Activated CD4-positive, alpha-beta T cell treated with anti-CD3 and anti-CD28 coated beads for 36 hours (primary cell): ENCODE measurements around the gene STAT3. TPM values are rescaled to one million over a fixed set of nuclear protein-coding genes. Genes with fewer than 3 reads are reported as not detected.

Source experiments
- ATAC-seq: fragments of 200-7000 bp; cut with Tn5 transposase; one replicate; pipeline ENCODE4 v1.10.0; 2021; ENCODE audit warnings: mild to moderate bottlenecking, moderate library complexity
- CTCF ChIA-PET: fragments of 350-600 bp; sonication (Branson Sonifier 250); formaldehyde crosslinking; loops from one replicate; lab custom pipeline; 2021; ENCODE audit warnings: antibody characterized with exemption; lab: Charles Lee
- POLR2A ChIA-PET: fragments of 350-600 bp; sonication (Branson Sonifier 250); formaldehyde crosslinking; loops from one replicate; lab custom pipeline; 2021; ENCODE audit warnings: antibody characterized with exemption, inconsistent platforms; lab: Charles Lee
- DNase-seq: peaks from one replicate; pipeline ENCODE4 v3.0.0-alpha.2; 2020
- H3K27ac Mint-ChIP-seq: one replicate; pipeline ENCODE4 v1.8.0; 2021; ENCODE audit warnings: mixed read lengths
- H3K27me3 Mint-ChIP-seq: one replicate; pipeline ENCODE4 v1.8.0; 2021; ENCODE audit warnings: mixed read lengths
- H3K36me3 Mint-ChIP-seq: one replicate; pipeline ENCODE4 v1.8.0; 2021; ENCODE audit warnings: low read depth, mixed read lengths
- H3K4me1 Mint-ChIP-seq: one replicate; pipeline ENCODE4 v1.8.0; 2021; ENCODE audit warnings: mixed read lengths
- H3K4me3 Mint-ChIP-seq: one replicate; pipeline ENCODE4 v1.8.0; 2021; ENCODE audit warnings: mild to moderate bottlenecking, moderate library complexity, mixed read lengths
- H3K9me3 Mint-ChIP-seq: one replicate; pipeline ENCODE4 v1.8.0; 2021; ENCODE audit warnings: low read depth, mixed read lengths
- intact Hi-C, 2 experiments: fragments of 100-400 bp; cut with DNase I in 1 of 2; cut with micrococcal nuclease in 1 of 2; formaldehyde crosslinking; loops; one replicate each; pipeline versions ENCODE4 v1.14.2 to v1.15.1; 2022 to 2024; cut with DNase I, micrococcal nuclease
- total RNA-seq, 2 experiments: library from RNA; stranded (reverse); gene quantifications; one replicate each; pipeline ENCODE4 v1.2.3, GENCODE V29; 2021

STAT3 gene
- total RNA-seq, 2 experiments from 2014 or later: 332 to 345 TPM

DNA sequence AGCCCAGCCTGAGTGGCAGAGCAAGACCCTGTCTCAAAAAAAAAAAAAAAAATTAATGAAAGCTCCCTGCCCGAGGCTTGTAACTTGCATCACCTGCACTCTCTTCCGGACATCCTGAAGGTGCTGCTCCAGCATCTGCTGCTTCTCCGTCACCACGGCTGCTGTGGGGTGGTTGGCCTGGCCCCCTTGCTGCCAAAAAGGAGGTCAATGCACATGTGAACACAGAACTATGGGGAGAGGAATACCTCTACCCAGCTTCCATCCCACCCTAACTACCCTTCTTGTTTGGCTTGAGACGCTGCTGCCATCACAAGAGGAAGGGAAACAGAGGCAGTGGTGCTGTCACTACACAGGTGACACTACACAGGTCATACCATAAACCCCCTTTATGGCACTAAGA is 49.0 kb downstream of the STAT3 start:
- Mint-ChIP-seq H3K27ac (peak overlapping the region; percentile 89), H3K4me3 (peak overlapping the region; percentile 55), H3K36me3 (peaks cover 72% of the 10 kb centered on the region), H3K4me1 (peaks cover 86% of the 10 kb centered on the region), H3K9me3 (no peaks in the 10 kb centered on the region), H3K27me3 (no peaks in the 10 kb centered on the region)
- ChIA-PET CTCF (interaction anchor here (0.7 to 2.9 kb wide), 2 partner anchors 32 to 50 kb away, joined by 3 to 25 read pairs; partner anchors contain the start of gene STAT3), POLR2A (interaction anchor here (2.6 kb wide), 1 partner anchor 49 kb away, joined by 38 read pairs; the partner anchor contains the start of gene STAT3)
- ATAC-seq: no peak
- no peak for DNase-seq
- intact Hi-C loops: no loop called here

DNA sequence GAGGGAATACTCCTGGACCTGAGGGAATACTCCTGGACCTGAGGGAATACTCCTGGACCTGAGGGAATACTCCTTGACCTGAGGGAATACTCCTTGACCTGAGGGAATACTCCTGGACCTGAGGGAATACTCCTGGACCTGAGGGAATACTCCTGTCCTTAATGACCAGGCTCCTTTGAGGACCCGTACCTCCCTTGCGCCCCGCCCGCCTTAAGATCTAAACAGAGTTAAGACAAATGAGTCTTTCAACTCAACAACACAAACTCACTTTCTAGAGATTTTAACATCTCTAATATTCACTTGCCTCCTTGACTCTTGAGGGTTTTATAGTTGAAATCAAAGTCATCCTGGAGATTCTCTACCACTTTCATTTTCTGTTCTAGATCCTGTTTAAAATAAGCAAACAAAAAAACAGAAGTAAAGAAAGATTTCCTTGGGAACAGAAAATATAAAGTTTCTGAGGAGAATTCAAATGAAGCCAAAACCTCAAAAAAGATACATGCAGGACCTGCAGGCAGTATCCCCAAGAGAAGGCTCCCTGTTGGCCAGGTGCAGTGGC is 49.7 kb downstream of the STAT3 start:
- H3K27ac Mint-ChIP-seq: peak overlapping the region; percentile 96
- ChIA-PET CTCF (interaction anchor here (0.7 kb wide), 1 partner anchor 32 kb away, joined by 3 read pairs; no protein-coding TSS in a partner anchor), POLR2A (no interaction called here)
- H3K9me3 Mint-ChIP-seq: no peaks in the 10 kb centered on the region
- peak overlapping the region; percentile 55 for H3K4me3 Mint-ChIP-seq
- no peak for ATAC-seq
- intact Hi-C loops: no loop called here
- H3K4me1 Mint-ChIP-seq: peaks cover 86% of the 10 kb centered on the region
- H3K27me3 Mint-ChIP-seq: no peaks in the 10 kb centered on the region
- peaks cover 70% of the 10 kb centered on the region for H3K36me3 Mint-ChIP-seq
- DNase-seq: peak; percentile 55

DNA sequence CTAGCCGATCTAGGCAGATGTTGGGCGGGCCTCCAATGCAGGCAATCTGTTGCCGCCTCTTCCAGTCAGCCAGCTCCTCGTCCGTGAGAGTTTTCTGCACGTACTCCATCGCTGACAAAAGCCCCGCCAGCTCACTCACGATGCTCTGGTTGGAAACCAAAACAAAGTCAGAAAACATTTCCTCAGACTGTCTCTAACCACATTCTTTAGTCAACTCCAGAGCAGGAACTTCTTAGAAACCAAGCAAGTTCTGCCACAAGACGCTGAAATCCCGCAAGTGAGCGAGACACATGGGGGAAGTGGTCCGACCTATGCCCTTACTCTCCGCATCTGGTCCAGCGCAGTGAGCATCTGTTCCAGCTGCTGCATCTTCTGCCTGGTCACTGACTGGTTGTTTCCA is 50.8 kb downstream of the STAT3 start:
- Mint-ChIP-seq H3K4me3 (peak overlapping the region; percentile 53), H3K9me3 (no peaks in the 10 kb centered on the region), H3K4me1 (peaks cover 86% of the 10 kb centered on the region), H3K36me3 (peaks cover 70% of the 10 kb centered on the region), H3K27me3 (no peaks in the 10 kb centered on the region), H3K27ac (peak overlapping the region; percentile 94)
- intact Hi-C loops: loop anchor here (1.0 to 2.0 kb wide), 7 partner anchors 12 to 320 kb away; partner anchors contain the start of genes DNAJC7 (in 1 of the 2) and STAT3 (in 1 of the 2)
- ChIA-PET POLR2A (interaction anchor here (0.6 to 1.7 kb wide), 10 partner anchors 24 to 108 kb away, joined by 3 to 26 read pairs (median 4); partner anchors contain the start of gene STAT3), CTCF (interaction anchor here (0.8 to 3.0 kb wide), 8 partner anchors 9 to 1857 kb away, joined by 3 to 11 read pairs (median 4); partner anchors contain the start of gene STAT3)
- DNase-seq (peak; percentile 93), ATAC-seq (peak; percentile 60)

DNA sequence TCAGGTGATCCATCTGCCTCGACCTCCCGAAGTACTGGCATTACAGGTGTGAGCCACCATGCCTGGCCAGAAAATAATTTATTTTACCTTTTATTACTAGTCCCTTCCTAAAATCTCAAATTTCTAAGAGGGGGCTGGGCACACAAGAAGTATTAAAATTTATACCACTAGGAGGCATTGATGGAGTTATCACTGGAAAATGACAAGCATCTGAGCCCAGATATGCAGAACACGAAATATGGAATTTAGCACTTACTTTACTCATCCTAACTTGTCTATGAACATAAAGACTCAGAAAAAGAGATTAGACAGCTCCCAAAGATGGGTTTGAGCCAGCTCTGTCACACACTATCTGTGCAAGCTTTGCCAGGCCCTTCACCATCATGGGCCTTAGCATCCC is 53.6 kb downstream of the STAT3 start:
- ChIA-PET POLR2A (no interaction called here), CTCF (interaction anchor here (1.4 to 4.2 kb wide), 8 partner anchors 11 to 112 kb away, joined by 4 to 31 read pairs (median 10); partner anchors contain the start of gene STAT3)
- Mint-ChIP-seq H3K27ac (peak overlapping the region; percentile 84), H3K4me1 (peaks cover 59% of the 10 kb centered on the region), H3K27me3 (no peaks in the 10 kb centered on the region), H3K4me3 (no peak overlapping the region), H3K9me3 (no peaks in the 10 kb centered on the region), H3K36me3 (peaks cover 73% of the 10 kb centered on the region)
- intact Hi-C loops: no loop called here
- DNase-seq (no peak), ATAC-seq (no peak)

DNA sequence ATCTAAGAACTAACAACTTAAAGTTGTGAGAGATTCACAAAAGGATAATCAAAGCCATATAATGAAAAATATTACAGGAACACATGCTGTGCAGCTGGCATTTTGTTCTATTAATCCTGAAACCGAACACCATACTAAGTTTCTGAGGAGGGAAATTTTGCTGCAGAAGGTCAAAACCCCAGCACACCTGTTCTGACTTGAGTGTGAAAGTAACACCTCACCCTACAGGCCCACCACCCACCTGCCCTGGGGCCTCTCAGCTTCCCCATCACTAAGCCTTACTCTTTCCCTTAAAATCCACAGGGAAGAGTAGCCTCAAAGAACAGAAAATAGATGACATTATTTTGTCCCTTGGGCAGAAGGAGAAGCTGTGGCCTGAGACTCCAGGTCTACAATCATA is 55.2 kb downstream of the STAT3 start:
- DNase-seq (peak; percentile 73), ATAC-seq (peak; percentile 55)
- H3K27me3 Mint-ChIP-seq: no peaks in the 10 kb centered on the region
- CTCF ChIA-PET: interaction anchor here (0.7 to 4.2 kb wide), 8 partner anchors 9 to 119 kb away, joined by 3 to 31 read pairs (median 4); no protein-coding TSS in a partner anchor
- H3K27ac Mint-ChIP-seq: peak overlapping the region; percentile 86
- peaks cover 76% of the 10 kb centered on the region for H3K36me3 Mint-ChIP-seq
- peak overlapping the region; percentile 41 for H3K4me3 Mint-ChIP-seq
- peaks cover 46% of the 10 kb centered on the region for H3K4me1 Mint-ChIP-seq
- POLR2A ChIA-PET: interaction anchor here (0.7 to 2.0 kb wide), 3 partner anchors 10 to 61 kb away, joined by 6 to 11 read pairs (median 8); partner anchors contain the start of gene STAT3
- intact Hi-C loops: loop anchor here in 1 of 2 experiments (1.0 kb wide), 2 partner anchors 9 to 10 kb away; no protein-coding TSS in a partner anchor
- H3K9me3 Mint-ChIP-seq: no peaks in the 10 kb centered on the region

DNA sequence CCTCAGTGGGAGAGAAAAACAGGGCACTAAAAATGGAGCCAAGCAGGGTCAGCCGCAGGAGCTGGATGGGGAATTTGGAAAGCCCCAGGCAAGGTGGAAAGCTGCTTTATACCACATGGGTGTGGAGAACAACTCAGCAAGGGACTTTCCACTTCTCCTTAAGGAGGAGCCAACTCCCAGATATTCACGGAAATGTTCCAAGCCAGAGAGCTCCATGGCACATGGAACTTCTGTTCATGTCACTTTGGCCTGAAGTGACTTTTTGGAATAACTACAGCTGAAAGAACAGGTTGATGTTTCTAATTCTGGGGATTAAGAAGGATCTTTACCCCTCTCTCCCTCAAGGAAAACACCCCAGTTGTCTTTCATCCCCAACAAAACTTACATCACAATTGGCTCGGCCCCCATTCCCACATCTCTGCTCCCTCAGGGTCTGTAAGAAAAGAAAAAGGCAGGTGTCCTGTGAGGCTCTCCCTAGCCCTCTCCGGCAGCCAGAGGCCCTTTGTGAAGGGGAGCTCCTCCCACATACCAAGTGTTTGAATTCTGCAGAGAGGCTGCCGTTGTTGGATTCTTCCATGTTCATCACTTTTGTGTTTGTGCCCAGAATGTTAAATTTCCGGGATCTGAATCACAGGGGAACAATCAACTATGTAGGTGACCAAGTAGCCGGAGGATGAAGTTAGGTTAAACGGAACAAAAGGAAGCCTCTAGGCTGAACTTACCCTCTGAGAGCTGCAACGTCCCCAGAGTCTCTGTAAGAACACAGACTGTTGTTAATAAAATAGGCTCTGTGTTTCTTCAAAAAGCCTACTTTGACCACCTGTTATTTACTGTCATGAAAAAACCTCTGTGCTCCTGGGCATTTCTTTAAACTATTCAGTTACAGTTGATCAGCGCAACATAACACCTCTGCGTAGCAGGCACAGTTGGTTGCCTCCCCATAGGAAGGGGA is 58.9 kb downstream of the STAT3 start:
- no peaks in the 10 kb centered on the region for H3K9me3 Mint-ChIP-seq
- H3K4me1 Mint-ChIP-seq: peaks cover 17% of the 10 kb centered on the region
- no peak overlapping the region for H3K4me3 Mint-ChIP-seq
- intact Hi-C loops: no loop called here
- no peak for DNase-seq
- peaks cover 75% of the 10 kb centered on the region for H3K36me3 Mint-ChIP-seq
- H3K27me3 Mint-ChIP-seq: no peaks in the 10 kb centered on the region
- ATAC-seq: no peak
- ChIA-PET POLR2A (interaction anchor here (0.7 kb wide), 1 partner anchor 14 kb away, joined by 3 read pairs; no protein-coding TSS in a partner anchor), CTCF (interaction anchor here (1.2 to 10.3 kb wide), 4 partner anchors 13 to 76 kb away, joined by 3 to 228 read pairs (median 5); no protein-coding TSS in a partner anchor)
- H3K27ac Mint-ChIP-seq: peak overlapping the region; percentile 44

DNA sequence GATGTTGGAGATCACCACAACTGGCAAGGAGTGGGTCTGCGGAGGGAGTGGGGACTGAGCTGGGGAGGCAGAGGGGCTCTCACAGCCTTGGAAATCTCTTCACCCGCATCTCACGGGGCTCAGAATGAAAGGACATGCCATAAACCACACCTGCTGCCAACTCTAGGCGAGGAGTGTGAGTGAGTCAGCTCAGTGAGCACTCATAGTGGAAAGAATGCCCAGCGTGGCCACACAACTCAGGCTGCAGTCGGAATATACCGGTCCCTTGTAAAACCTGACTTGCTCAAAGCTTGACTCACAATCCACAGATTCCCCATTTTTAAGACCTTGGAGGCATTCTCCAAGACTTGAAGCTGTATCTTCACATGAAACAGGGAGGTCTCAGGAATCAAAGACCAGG is 63.2 kb downstream of the STAT3 start:
- ATAC-seq: no peak

DNA sequence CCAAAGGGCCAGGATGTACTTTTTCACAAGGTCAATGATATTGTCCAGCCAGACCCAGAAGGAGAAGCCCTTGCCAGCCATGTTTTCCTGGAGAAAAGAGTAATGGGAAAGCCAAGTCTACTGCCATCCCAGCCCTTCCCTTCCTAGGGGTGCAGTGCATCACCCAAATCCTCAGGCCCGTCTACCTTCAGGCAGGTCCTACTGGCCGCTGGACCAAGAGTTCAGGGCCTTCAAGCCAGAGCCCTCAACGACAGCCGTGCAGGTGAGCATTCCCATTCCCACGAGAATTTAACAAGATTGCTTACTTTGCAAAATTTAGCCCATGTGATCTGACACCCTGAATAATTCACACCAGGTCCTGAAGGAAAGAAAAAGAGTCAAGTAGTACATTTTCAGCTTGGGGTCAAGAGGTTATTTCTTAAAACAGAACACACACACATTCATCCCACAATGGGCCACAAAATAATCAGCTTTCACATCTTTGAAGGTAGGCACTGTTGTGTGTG is 64.9 kb downstream of the STAT3 start:
- Mint-ChIP-seq H3K9me3 (no peaks in the 10 kb centered on the region), H3K27me3 (no peaks in the 10 kb centered on the region), H3K36me3 (peaks cover 79% of the 10 kb centered on the region), H3K27ac (peak overlapping the region; percentile 63), H3K4me3 (peak overlapping the region; percentile 37), H3K4me1 (peaks cover 45% of the 10 kb centered on the region)
- ATAC-seq (no peak), DNase-seq (no peak)
- ChIA-PET CTCF (interaction anchor here (0.6 to 10.3 kb wide), 18 partner anchors 10 to 194 kb away, joined by 3 to 228 read pairs (median 8); partner anchors contain the start of genes CAVIN1 and STAT3), POLR2A (interaction anchor here (1.1 kb wide), 1 partner anchor 17 kb away, joined by 3 read pairs; no protein-coding TSS in a partner anchor)
- intact Hi-C loops: loop anchor here in 1 of 2 experiments (1.0 to 5.0 kb wide), 4 partner anchors 10 to 194 kb away; partner anchors contain the start of gene STAT3

More for the DNA sequence above, 63.2 kb downstream of the STAT3 start:
- H3K27ac Mint-ChIP-seq: no peak overlapping the region
- H3K4me1 Mint-ChIP-seq: peaks cover 35% of the 10 kb centered on the region
- H3K4me3 Mint-ChIP-seq: no peak overlapping the region
- intact Hi-C loops: no loop called here
- ChIA-PET CTCF (interaction anchor here (0.9 to 10.3 kb wide), 6 partner anchors 11 to 102 kb away, joined by 3 to 228 read pairs (median 5); no protein-coding TSS in a partner anchor), POLR2A (interaction anchor here (0.6 to 1.0 kb wide), 2 partner anchors 60 to 209 kb away, joined by 3 to 5 read pairs; no protein-coding TSS in a partner anchor)
- DNase-seq: peak; percentile 44
- H3K9me3 Mint-ChIP-seq: no peaks in the 10 kb centered on the region
- peaks cover 80% of the 10 kb centered on the region for H3K36me3 Mint-ChIP-seq
- H3K27me3 Mint-ChIP-seq: no peaks in the 10 kb centered on the region

DNA sequence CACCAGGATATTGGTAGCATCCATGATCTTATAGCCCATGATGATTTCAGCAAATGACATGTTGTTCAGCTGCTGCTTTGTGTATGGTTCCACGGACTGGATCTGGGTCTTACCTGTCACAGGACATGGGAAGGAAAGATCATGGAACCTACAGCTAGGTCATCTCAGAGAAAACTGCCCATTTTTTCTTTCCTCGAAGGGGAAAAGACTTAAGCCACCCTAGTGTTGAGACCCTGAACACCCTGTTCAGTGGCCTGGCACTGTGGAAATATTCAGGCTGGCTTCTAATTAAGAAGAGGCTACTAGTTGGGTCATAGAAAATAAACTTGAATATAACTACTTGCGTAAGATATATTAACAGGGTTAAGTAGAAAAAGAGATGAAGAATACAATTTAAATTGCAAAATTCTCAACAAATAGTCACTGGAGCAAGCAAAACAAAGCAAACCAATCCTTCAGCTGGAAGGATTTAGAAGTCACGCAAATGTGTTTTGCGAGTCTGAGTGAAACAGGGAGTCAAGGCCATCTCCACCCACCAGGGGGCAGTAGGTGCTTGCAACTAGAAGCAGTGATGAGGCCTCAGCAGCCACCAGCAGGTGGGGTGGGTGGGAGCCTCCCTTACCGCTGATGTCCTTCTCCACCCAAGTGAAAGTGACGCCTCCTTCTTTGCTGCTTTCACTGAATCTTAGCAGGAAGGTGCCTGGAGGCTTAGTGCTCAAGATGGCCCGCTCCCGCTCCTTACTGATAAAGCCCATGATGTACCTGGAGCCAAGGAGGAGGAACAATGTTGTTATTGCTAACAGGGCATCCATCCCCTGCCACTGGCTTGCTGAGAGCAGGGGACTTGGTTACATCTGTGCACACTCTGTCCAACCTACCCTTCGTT is 65.6 kb downstream of the STAT3 start:
- ChIA-PET CTCF (interaction anchor here (0.6 to 10.3 kb wide), 30 partner anchors 10 to 207 kb away, joined by 3 to 228 read pairs (median 4); partner anchors contain the start of genes CAVIN1 and STAT3), POLR2A (no interaction called here)
- Mint-ChIP-seq H3K27ac (peak overlapping the region; percentile 56), H3K36me3 (peaks cover 82% of the 10 kb centered on the region), H3K9me3 (no peaks in the 10 kb centered on the region), H3K4me3 (peak overlapping the region; percentile 37), H3K4me1 (peaks cover 45% of the 10 kb centered on the region), H3K27me3 (no peaks in the 10 kb centered on the region)
- intact Hi-C loops: loop anchor here (1.0 to 5.0 kb wide), 7 partner anchors 11 to 195 kb away; partner anchors contain the start of gene STAT3 (in 2 of the 2)
- peak; percentile 97 for DNase-seq
- peak; percentile 87 for ATAC-seq
